ENCODE results near the gene LCE3A. TPM values are rescaled to one million over a fixed set of nuclear protein-coding genes. Genes with fewer than 3 reads are reported as not detected.

The LCE3A gene
- total and polyA plus RNA-seq, 10 of the 15 experiments (the other 5 are each of a cell fraction or from before 2014, with no cell fraction given), result not detected

GRCh38 chr1:152630596-152630995 lies 7.7 kb upstream of the LCE3A start (continued):
- no peak for TF ChIP-seq CUX1 (IDR thresholded peaks at IDR 0.05; ENCODE audit: insufficient replicate concordance, low read depth, low read length)
- no peak for TF ChIP-seq RBBP5 (conservative IDR thresholded peaks at IDR 0.05)
- TF ChIP-seq NBN (IDR thresholded peaks at IDR 0.05), result no peak

GRCh38 chr1:152626744-152627143 lies 3.8 kb upstream of the LCE3A start:
- ChIA-PET RAD21 (ENCODE audit: unreplicated experiment) (no interaction called here), CTCF (no interaction called here), SMC1A (ENCODE audit: uncharacterized antibody, unreplicated experiment) (no interaction called here), POLR2A (no interaction called here)
- no peak overlapping the region for H3K27ac ChIP-seq (ENCODE audit: control insufficient read depth, insufficient read depth)
- DNase-seq (ENCODE audit: low read depth, low spot score) (no peak), FAIRE-seq (no peak), ATAC-seq (no peak)
- intact Hi-C loops (cut with micrococcal nuclease; ENCODE audit: unreplicated experiment), result loop anchor here (10.0 kb wide), 1 partner anchor 132 kb away; no protein-coding TSS in a partner anchor
- WGBS (ENCODE audit: insufficient coverage, insufficient replicate concordance, low lambda C conversion rate, missing lambda C conversion rate), result 33% methylated on average over 1 of the region's 1 CpG
- no peaks in the 10 kb centered on the region for H3K9me3 ChIP-seq (replicated peaks; ENCODE audit: control insufficient read depth, insufficient read depth, low read length)
- no peak overlapping the region for H3K4me3 ChIP-seq
- no peaks in the 10 kb centered on the region for H3K36me3 ChIP-seq (ENCODE audit: control insufficient read depth in 2 of 2, insufficient read depth in 2 of 2, low read length in 1 of 2)
- no peaks in the 10 kb centered on the region for H3K79me2 ChIP-seq (ENCODE audit: control insufficient read depth, insufficient read depth, low read length)
- no peak for TF ChIP-seq HDAC2 (IDR thresholded peaks at IDR 0.05)
- TF ChIP-seq E2F8 (IDR thresholded peaks at IDR 0.05; ENCODE audit: low read depth, partially characterized antibody), result no peak
- BruUV-seq (replicated peaks), result no TSS peak
- H3K4me2 ChIP-seq (ENCODE audit: control insufficient read depth, insufficient read depth), result no peak overlapping the region
- no peak overlapping the region for H3K9ac ChIP-seq (ENCODE audit: control insufficient read depth, insufficient read depth, low read length)
- H4K20me1 ChIP-seq (ENCODE audit: control insufficient read depth, insufficient read depth), result no peaks in the 10 kb centered on the region
- no peaks in the 10 kb centered on the region for H3K4me1 ChIP-seq (ENCODE audit: control insufficient read depth, insufficient read depth, low read length)
- no peak overlapping the region for H2AFZ ChIP-seq (ENCODE audit: control insufficient read depth, low read depth, low read length)
- H3K27me3 ChIP-seq (replicated peaks in 1 of 2; ENCODE audit: control insufficient read depth in 2 of 2, insufficient read depth in 2 of 2, low read length in 1 of 2), result no peaks in the 10 kb centered on the region
- in situ Hi-C loops (cut with MboI), result no loop called here
